AG04450 (cell line): ENCODE measurements around the gene TAS2R4. TPM values are rescaled to one million over a fixed set of nuclear protein-coding genes. Genes with fewer than 3 reads are reported as not detected.

Experiments
- polyA plus RNA-seq: library from polyadenylated mRNA; depleted of rRNA; stranded (reverse); fragments of >200 nt; gene quantifications from 2 replicates; pipeline ENCODE4 v1.2.3, GENCODE V29; 2011; rRNA removed
- small RNA-seq: library from RNA; depleted of rRNA; stranded (forward); fragments of <200 nt; gene quantifications from one replicate; pipeline ENCODE3, GENCODE V24; 2012; ENCODE audit warnings: low read depth; ENCODE audit not compliant: insufficient read length

TAS2R4 gene
- polyA plus RNA-seq, 1 experiment: 0.36 TPM

Small RNA genes lying within 50 kb of the gene (small RNA-seq; reads per million reads assigned to genes)
- not detected for gene RNU1-82P

Other genes with a start within 250 kb of the TAS2R4 start
- 39.0 and 42.5 TPM in 2 replicates for gene AGK, start 225.3 kb upstream of the TAS2R4 start, polyA plus RNA-seq
- gene DENND11, start 74.5 kb upstream of the TAS2R4 start, polyA plus RNA-seq: 4.9 and 5.3 TPM in 2 replicates
- not detected in 2 replicates for gene WEE2, start 68.3 kb upstream of the TAS2R4 start, polyA plus RNA-seq
- gene SSBP1, start 38.3 kb upstream of the TAS2R4 start, polyA plus RNA-seq: 152 and 212 TPM in 2 replicates
- 0.19 and 0.21 TPM in 2 replicates for gene TAS2R3, start 12.6 kb upstream of the TAS2R4 start, polyA plus RNA-seq
- 0.38 and 0.81 TPM in 2 replicates for gene TAS2R5, start 13.5 kb downstream of the TAS2R4 start, polyA plus RNA-seq
- gene PRSS37, start 64.8 kb downstream of the TAS2R4 start, polyA plus RNA-seq: not detected in 2 replicates
- gene OR9A4, start 139.7 kb downstream of the TAS2R4 start, polyA plus RNA-seq: not detected in 2 replicates
- not detected in 2 replicates for gene CLEC5A, start 170.3 kb downstream of the TAS2R4 start, polyA plus RNA-seq
- not detected in 2 replicates for gene TAS2R38, start 197.1 kb downstream of the TAS2R4 start, polyA plus RNA-seq
- gene MGAM, start 219.2 kb downstream of the TAS2R4 start, polyA plus RNA-seq: not detected in 2 replicates